Spinal cord (tissue), 10 donors: ENCODE results near the gene ZNF212. TPM values are rescaled to one million over a fixed set of nuclear protein-coding genes. Genes with fewer than 3 reads are reported as not detected.
"Not testable (repeated sequence)": the region's sequence is repeated elsewhere in the genome, so short reads cannot be mapped to it uniquely, and the experiment has no call there.

ENCODE experiments used
- DNase-seq, 6 donors: peaks; one replicate each; pipeline versions ENCODE4 v3.0.0 to v3.0.0-alpha.2; 2013 to 2015; ENCODE audit warnings: low spot score in 6 of 6, low read depth in 4 of 6
- H3K27ac ChIP-seq: one replicate; pipeline ENCODE4 v1.5.1; 2013; ENCODE audit warnings: low read depth, low read length, control low read depth
- H3K27me3 ChIP-seq: one replicate; pipeline ENCODE4 v1.6.1; 2013; ENCODE audit warnings: low read length; ENCODE audit not compliant: control insufficient read depth, insufficient read depth
- H3K36me3 ChIP-seq: one replicate; pipeline ENCODE4 v1.6.1; 2013; ENCODE audit warnings: low read length; ENCODE audit not compliant: control insufficient read depth, insufficient read depth
- H3K4me1 ChIP-seq: one replicate; pipeline ENCODE4 v1.6.1; 2013; ENCODE audit warnings: low read length; ENCODE audit not compliant: control insufficient read depth, insufficient read depth
- H3K4me3 ChIP-seq: one replicate; pipeline ENCODE4 v1.5.1; 2013; ENCODE audit warnings: low read depth, low read length, control low read depth
- H3K9me3 ChIP-seq: one replicate; pipeline ENCODE4 v1.6.1; 2013; ENCODE audit warnings: low read length; ENCODE audit not compliant: control insufficient read depth, insufficient read depth
- whole genome bisulfite sequencing: methylation state at CpG from one replicate; pipeline ENCODE4 v1.1.5; 2013; ENCODE audit warnings: missing lambda C conversion rate; ENCODE audit not compliant: insufficient coverage; 5-methylcytosine and 5-hydroxymethylcytosine counted together
- polyA plus RNA-seq, 2 donors: library from polyadenylated mRNA; unstranded; fragments of 120-200 nt; gene quantifications; one replicate each; pipeline ENCODE4 v1.2.1, GENCODE V29; 2013; ENCODE audit not compliant: insufficient read length in 2 of 2
- total RNA-seq, 2 donors: library from RNA; depleted of rRNA in 1 of 2; stranded (reverse); fragments of 120-200 nt in 1 of 2; fragments of >200 nt in 1 of 2; gene quantifications; one replicate each; pipeline versions ENCODE4 v1.2.3 to v1.2.4, GENCODE V29; 2013 to 2014
- donor health status: healthy.

Gene ZNF212
- total and polyA plus RNA-seq, 4 donors, result 5.4 to 16.6 (median 9.6) TPM

DNA sequence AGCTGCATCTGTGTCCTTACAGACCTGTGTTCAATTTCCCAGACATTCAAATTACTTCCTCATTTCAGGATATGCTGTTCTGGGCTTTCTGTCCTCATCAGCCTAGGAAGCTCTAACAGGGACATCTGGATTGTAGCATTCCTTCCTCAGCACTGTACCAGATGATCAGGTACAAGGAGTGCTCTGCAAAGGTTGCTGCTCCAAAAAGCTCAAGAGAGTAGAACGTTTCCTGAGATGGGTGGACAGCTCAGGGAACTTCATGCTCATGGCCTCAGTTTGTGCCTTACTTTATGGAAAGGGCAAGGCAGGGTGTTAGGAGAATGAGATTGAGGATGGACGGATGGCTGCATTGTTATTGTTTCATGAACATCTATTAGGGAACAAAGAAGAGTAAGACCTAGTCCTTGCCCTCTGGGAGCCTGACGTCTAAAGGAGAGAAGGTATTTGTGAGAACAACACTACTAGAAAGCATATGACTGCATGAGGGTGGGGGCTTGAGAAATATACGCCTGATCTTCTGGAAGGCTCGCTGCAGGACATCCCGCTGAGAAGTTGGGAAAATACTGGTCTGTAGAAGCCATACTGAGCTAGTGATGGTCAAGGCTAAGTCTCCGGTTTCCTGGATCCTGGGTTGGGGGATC lies 10.5 kb upstream of the ZNF212 start:
- Histone ChIP-seq H3K9me3 (no peaks in the 10 kb centered on the region), H3K27me3 (no peaks in the 10 kb centered on the region), H3K36me3 (peaks cover 27% of the 10 kb centered on the region), H3K4me1 (no peaks in the 10 kb centered on the region), H3K27ac (no peak overlapping the region), H3K4me3 (no peak overlapping the region)
- 62% methylated on average over 7 of the region's 7 CpGs for WGBS
- DNase-seq, result no peak

GRCh38 chr7:149229526-149229925 lies 9.9 kb upstream of the ZNF212 start:
- H3K27me3 ChIP-seq, result no peaks in the 10 kb centered on the region
- H3K9me3 ChIP-seq, result no peaks in the 10 kb centered on the region
- no peak overlapping the region for H3K27ac ChIP-seq
- H3K4me3 ChIP-seq, result no peak overlapping the region
- DNase-seq, result no peak
- H3K4me1 ChIP-seq, result no peaks in the 10 kb centered on the region
- H3K36me3 ChIP-seq, result peaks cover 21% of the 10 kb centered on the region
- WGBS, result 58% methylated on average over 6 of the region's 6 CpGs

- Histone ChIP-seq H3K4me3 (no peak overlapping the region), H3K27me3 (no peaks in the 10 kb centered on the region), H3K4me1 (no peaks in the 10 kb centered on the region), H3K36me3 (no peaks in the 10 kb centered on the region), H3K9me3 (no peaks in the 10 kb centered on the region), H3K27ac (no peak overlapping the region)
- DNase-seq, result no peak
- WGBS, result 82% methylated on average over 2 of the region's 2 CpGs
These were observed 7.1 kb upstream of the ZNF212 start for GRCh38 chr7:149232362-149232761.

DNA sequence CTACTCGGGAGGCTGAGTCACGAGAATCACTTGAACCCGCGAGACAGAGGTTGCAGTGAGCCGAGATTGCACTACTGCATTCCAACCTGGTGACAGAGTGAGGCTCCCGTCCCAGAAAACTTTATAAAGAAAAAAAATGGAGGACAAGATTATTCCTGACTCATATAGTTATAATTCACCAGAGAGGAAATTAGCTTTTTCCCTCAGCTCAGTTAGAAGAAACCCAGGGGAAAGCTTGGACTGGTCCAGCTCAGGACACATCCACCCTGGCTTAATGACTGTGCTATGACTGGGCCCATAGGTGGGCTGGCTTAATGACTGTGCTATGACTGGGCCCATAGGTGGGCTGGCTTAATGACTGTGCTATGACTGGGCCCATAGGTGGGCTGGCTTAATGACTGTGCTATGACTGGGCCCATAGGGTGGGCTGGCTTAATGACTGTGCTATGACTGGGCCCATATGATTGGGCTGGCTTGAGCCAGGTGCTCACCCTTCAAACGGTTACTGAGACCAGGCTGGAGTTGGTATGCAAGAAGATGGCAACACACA lies 5.7 kb upstream of the ZNF212 start:
- DNase-seq, H3K9me3 ChIP-seq, H3K4me1 ChIP-seq, H3K27me3 ChIP-seq, H3K27ac ChIP-seq, H3K4me3 ChIP-seq, H3K36me3 ChIP-seq: not testable (repeated sequence)
- WGBS, result 67% methylated on average over 1 of the region's 7 CpGs

DNA sequence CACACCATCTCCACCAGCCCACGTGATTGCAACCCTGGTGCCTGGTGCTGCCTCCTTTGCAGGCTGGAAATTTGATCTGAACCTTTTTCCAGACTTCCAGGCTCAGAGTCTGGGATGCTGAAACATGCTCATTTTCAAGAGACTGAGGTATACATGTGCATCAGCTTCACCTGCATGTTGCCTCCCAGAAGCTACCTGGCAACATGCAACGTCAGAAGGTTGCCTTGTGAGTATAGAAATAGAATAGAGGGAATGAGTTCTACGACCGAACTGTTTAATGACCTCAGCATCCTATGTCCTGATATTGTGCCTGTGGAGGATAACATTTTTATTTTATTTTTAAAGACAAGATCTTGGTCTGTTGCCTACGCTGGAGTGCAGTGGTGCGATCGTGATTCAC lies 1.9 kb upstream of the ZNF212 start:
- Histone ChIP-seq H3K4me1 (peaks cover 6% of the 10 kb centered on the region), H3K36me3 (no peaks in the 10 kb centered on the region), H3K27me3 (no peaks in the 10 kb centered on the region), H3K27ac (no peak overlapping the region), H3K9me3 (no peaks in the 10 kb centered on the region), H3K4me3 (no peak overlapping the region)
- no peak for DNase-seq
- WGBS, result 65% methylated on average over 2 of the region's 7 CpGs

GRCh38 chr7:149238051-149238450 lies 1.4 kb upstream of the ZNF212 start:
- DNase-seq, result no peak
- Histone ChIP-seq H3K27me3 (no peaks in the 10 kb centered on the region), H3K36me3 (no peaks in the 10 kb centered on the region), H3K4me1 (peaks cover 6% of the 10 kb centered on the region), H3K9me3 (no peaks in the 10 kb centered on the region), H3K4me3 (no peak overlapping the region), H3K27ac (no peak overlapping the region)
- 80% methylated on average over 1 of the region's 3 CpGs for WGBS

DNA sequence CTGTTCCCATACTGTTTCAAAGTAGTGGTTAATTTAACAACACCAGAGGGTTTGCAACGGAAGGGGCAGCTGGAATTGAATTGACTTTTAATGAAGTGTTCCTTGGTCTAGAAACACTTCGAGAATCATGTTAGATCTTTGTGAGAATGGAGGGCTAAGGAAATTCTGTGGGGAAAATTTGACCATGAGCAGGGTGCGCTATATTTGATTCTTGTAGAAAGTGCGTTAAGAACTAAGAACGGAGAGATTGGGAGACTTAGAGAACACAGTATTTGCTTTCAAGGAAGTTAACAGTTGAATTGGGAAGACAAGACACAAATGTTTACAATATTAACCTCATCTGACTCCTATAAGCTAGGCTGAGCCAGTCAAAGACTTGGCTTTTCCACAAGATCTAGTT lies 1.2 kb downstream of the ZNF212 start:
- DNase-seq, result no peak
- Histone ChIP-seq H3K9me3 (no peaks in the 10 kb centered on the region), H3K4me1 (peaks cover 6% of the 10 kb centered on the region), H3K36me3 (no peaks in the 10 kb centered on the region), H3K4me3 (peak overlapping the region; percentile 81), H3K27ac (no peak overlapping the region), H3K27me3 (no peaks in the 10 kb centered on the region)
- WGBS, result 79% methylated on average over 4 of the region's 5 CpGs

DNA sequence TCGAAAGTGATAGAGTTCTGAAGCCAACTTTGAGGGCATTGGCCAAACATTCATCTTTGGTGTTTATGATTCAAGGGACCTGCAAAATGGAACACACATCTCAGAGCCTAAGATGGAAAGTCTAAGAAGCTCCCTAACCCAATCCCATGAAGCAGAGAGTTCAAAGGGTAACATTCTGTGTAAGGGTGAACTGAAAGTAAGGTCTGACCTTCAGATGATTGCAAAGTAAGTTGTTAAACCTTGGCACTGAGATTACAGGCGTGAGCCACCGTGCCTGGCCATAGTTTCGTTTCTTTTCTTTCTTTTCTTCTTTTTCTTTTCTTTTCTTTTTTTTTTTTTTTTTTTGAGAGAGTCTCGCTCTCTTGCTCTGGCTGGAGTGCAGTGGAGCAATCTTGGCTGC lies 2.2 kb downstream of the ZNF212 start:
- no peaks in the 10 kb centered on the region for H3K27me3 ChIP-seq
- no peaks in the 10 kb centered on the region for H3K36me3 ChIP-seq
- H3K27ac ChIP-seq, result no peak overlapping the region
- 100% methylated on average over 1 of the region's 5 CpGs for WGBS
- H3K4me1 ChIP-seq, result peaks cover 6% of the 10 kb centered on the region
- no peaks in the 10 kb centered on the region for H3K9me3 ChIP-seq
- no peak overlapping the region for H3K4me3 ChIP-seq
- DNase-seq, result no peak

GRCh38 chr7:149245244-149245643 lies 5.8 kb downstream of the ZNF212 start:
- DNase-seq, result no peak
- H3K4me1 ChIP-seq, result peaks cover 4% of the 10 kb centered on the region
- 94% methylated on average over 3 of the region's 5 CpGs for WGBS

GRCh38 chr7:149245744-149246143 lies 6.3 kb downstream of the ZNF212 start:
- Histone ChIP-seq H3K9me3 (no peaks in the 10 kb centered on the region), H3K4me3 (no peak overlapping the region), H3K36me3 (peaks cover 10% of the 10 kb centered on the region), H3K27me3 (no peaks in the 10 kb centered on the region), H3K27ac (no peak overlapping the region), H3K4me1 (peaks cover 4% of the 10 kb centered on the region)
- WGBS, result no CpG with 5 or more reads among the region's 5 CpGs
- DNase-seq, result no peak

More at GRCh38 chr7:149245244-149245643, 5.8 kb downstream of the ZNF212 start:
- Histone ChIP-seq H3K4me3 (no peak overlapping the region), H3K27ac (no peak overlapping the region), H3K9me3 (no peaks in the 10 kb centered on the region), H3K27me3 (no peaks in the 10 kb centered on the region), H3K36me3 (peaks cover 5% of the 10 kb centered on the region)
